ENCODE measurements around the gene CLN5. TPM values are rescaled to one million over a fixed set of nuclear protein-coding genes. Genes with fewer than 3 reads are reported as not detected.

The CLN5 gene
- total RNA-seq, 6 experiments from 2014 or later, result 14.7 to 26.5 (median 18.5) TPM

GRCh38 chr13:76973920-76974617, 17.8 kb upstream of the CLN5 start:
- intact Hi-C loops (cut with DNase I), result no loop called here
- H3K4me1 ChIP-seq, result no peaks in the 10 kb centered on the region
- DNase-seq, result no peak
- no peaks in the 10 kb centered on the region for H3K9me3 ChIP-seq
- no peaks in the 10 kb centered on the region for H3K36me3 ChIP-seq
- no peak overlapping the region for H3K27ac ChIP-seq
- 69% methylated on average over 4 of the region's 6 CpGs for WGBS (ENCODE audit: insufficient coverage, low coverage, low lambda C conversion rate, missing lambda C conversion rate)
- no peaks in the 10 kb centered on the region for H3K27me3 ChIP-seq
- no peak overlapping the region for H3K4me3 ChIP-seq
- no peak for ATAC-seq
- TF ChIP-seq CTCF (IDR thresholded peaks at IDR 0.05) (no peak), POLR2A (IDR thresholded peaks at IDR 0.05) (no peak)

- 57% methylated on average over 3 of the region's 3 CpGs for WGBS (ENCODE audit: insufficient coverage, low coverage, low lambda C conversion rate, missing lambda C conversion rate)
- TF ChIP-seq CTCF (IDR thresholded peaks at IDR 0.05) (no peak), POLR2A (IDR thresholded peaks at IDR 0.05) (no peak)
- H3K36me3 ChIP-seq, result no peaks in the 10 kb centered on the region
- ATAC-seq (no peak), DNase-seq (no peak)
- intact Hi-C loops (cut with DNase I), result no loop called here
- H3K4me3 ChIP-seq, result no peak overlapping the region
- no peaks in the 10 kb centered on the region for H3K9me3 ChIP-seq
- no peaks in the 10 kb centered on the region for H3K4me1 ChIP-seq
- no peaks in the 10 kb centered on the region for H3K27me3 ChIP-seq
- H3K27ac ChIP-seq, result no peak overlapping the region
Measured at GRCh38 chr13:76974618-76974975, 17.3 kb upstream of the CLN5 start.

GRCh38 chr13:76975863-76976262, 16.0 kb upstream of the CLN5 start:
- H3K4me1 ChIP-seq, result peaks cover 0 to 8% (median 0%) of the 10 kb centered on the region in 4 donors
- 75% methylated on average over 5 of the region's 6 CpGs for WGBS (ENCODE audit: insufficient coverage, low coverage, low lambda C conversion rate, missing lambda C conversion rate)
- H3K27me3 ChIP-seq, result no peaks in the 10 kb centered on the region
- no peak overlapping the region for H3K27ac ChIP-seq
- TF ChIP-seq CTCF (IDR thresholded peaks at IDR 0.05), result no peak
- TF ChIP-seq POLR2A (IDR thresholded peaks at IDR 0.05), result no peak
- H3K36me3 ChIP-seq, result no peaks in the 10 kb centered on the region
- DNase-seq (no peak), ATAC-seq (no peak)
- no peak overlapping the region for H3K4me3 ChIP-seq
- intact Hi-C loops (cut with DNase I), result no loop called here
- H3K9me3 ChIP-seq, result no peaks in the 10 kb centered on the region

GRCh38 chr13:76976490-76976889, 15.4 kb upstream of the CLN5 start:
- Histone ChIP-seq H3K27me3 (no peaks in the 10 kb centered on the region), H3K4me3 (no peak overlapping the region), H3K36me3 (no peaks in the 10 kb centered on the region), H3K9me3 (no peaks in the 10 kb centered on the region), H3K4me1 (peaks cover 0 to 8% (median 0%) of the 10 kb centered on the region in 4 donors), H3K27ac (no peak overlapping the region)
- WGBS (ENCODE audit: insufficient coverage, low coverage, low lambda C conversion rate, missing lambda C conversion rate), result 62% methylated on average over 8 of the region's 8 CpGs
- no peak for DNase-seq
- ATAC-seq, result no peak
- intact Hi-C loops (cut with DNase I), result no loop called here
- TF ChIP-seq CTCF (IDR thresholded peaks at IDR 0.05) (no peak), POLR2A (IDR thresholded peaks at IDR 0.05) (no peak)
